K562 (cell line): Measurements from ENCODE around the gene ZPLD1. TPM values are rescaled to one million over a fixed set of nuclear protein-coding genes. Genes with fewer than 3 reads are reported as not detected.

Source experiments
- GABPB2 ChIP-seq: fragments of 250-450 bp; sonication (Bioruptor Pico); conservative IDR thresholded peaks from 2 replicates; pipeline ENCODE4 v1.5.1; 2021; ENCODE audit warnings: mild to moderate bottlenecking
- KLF6 ChIP-seq: fragments of 250-450 bp; sonication (Bioruptor Pico); IDR thresholded peaks from 2 replicates; pipeline ENCODE4 v1.4.0; 2020; ENCODE audit warnings: mild to moderate bottlenecking, moderate library complexity, borderline replicate concordance
- PHF21A ChIP-seq: fragments of 450-650 bp; IDR thresholded peaks from 2 replicates; pipeline ENCODE4 v1.6.1; 2017; ENCODE audit warnings: low read depth, borderline replicate concordance
- XRCC3 ChIP-seq: fragments of 450-650 bp; IDR thresholded peaks from 2 replicates; pipeline ENCODE4 v1.6.1; 2017; ENCODE audit warnings: mild to moderate bottlenecking, moderate library complexity
- YBX1 ChIP-seq: fragments of 450-650 bp; IDR thresholded peaks from 2 replicates; pipeline ENCODE4 v1.7.1; 2016; ENCODE audit warnings: mild to moderate bottlenecking
- ZNF121 ChIP-seq: sonication (generic); formaldehyde crosslinking; conservative IDR thresholded peaks from 2 replicates; pipeline ENCODE4 v1.8.0; 2022; ENCODE audit warnings: missing genetic modification reagents
- ZNF444 ChIP-seq: fragments of 250-450 bp; sonication (Bioruptor Pico); IDR thresholded peaks from 2 replicates; pipeline ENCODE4 v1.4.0; 2020; ENCODE audit warnings: mild to moderate bottlenecking, moderate library complexity
- ZNF77 ChIP-seq: fragments of 250-450 bp; sonication (Bioruptor Pico); IDR thresholded peaks from 2 replicates; pipeline ENCODE4 v1.5.0; 2020
- polyA plus RNA-seq, 8 experiments: library from polyadenylated mRNA; depleted of rRNA in 4 of 8; stranded (reverse) in 5 of 8; unstranded in 3 of 8; fragments of >200 nt; fragmentation: Nextera tagmentation in 2 of 8; fragmentation: Illumina TruSeq in 1 of 8; extraction: Ambion mirVana in 2 of 8; extraction: Trizol in 1 of 8; gene quantifications; 2 replicates each; pipeline versions ENCODE4 v1.2.1 to v1.2.3, GENCODE V29; 2011 to 2014; ENCODE audit warnings: inconsistent platforms in 1 of 8, missing spikeins in 1 of 8
- total RNA-seq, 7 experiments: library from RNA; depleted of rRNA in 6 of 7; stranded (reverse); fragments of >200 nt in 6 of 7; fragmentation: Illumina TruSeq in 2 of 7; extraction: Trizol in 2 of 7; gene quantifications; 2 replicates each; pipeline versions ENCODE4 v1.2.1 to v1.2.3, GENCODE V29; 2011 to 2021; ENCODE audit warnings: low replicate concordance in 1 of 7
- TF ChIP-seq, protein P1 (sequence below): fragments of 250-450 bp; sonication (Bioruptor Pico); IDR thresholded peaks from 2 replicates; pipeline ENCODE4 v1.4.0; 2020

The ZPLD1 gene
- total and polyA plus RNA-seq, 9 of the 15 experiments (the other 6 are each of a cell fraction or from before 2014, with no cell fraction given): 0.03 to 0.10 (median 0.04) TPM; not detected in 6

DNA sequence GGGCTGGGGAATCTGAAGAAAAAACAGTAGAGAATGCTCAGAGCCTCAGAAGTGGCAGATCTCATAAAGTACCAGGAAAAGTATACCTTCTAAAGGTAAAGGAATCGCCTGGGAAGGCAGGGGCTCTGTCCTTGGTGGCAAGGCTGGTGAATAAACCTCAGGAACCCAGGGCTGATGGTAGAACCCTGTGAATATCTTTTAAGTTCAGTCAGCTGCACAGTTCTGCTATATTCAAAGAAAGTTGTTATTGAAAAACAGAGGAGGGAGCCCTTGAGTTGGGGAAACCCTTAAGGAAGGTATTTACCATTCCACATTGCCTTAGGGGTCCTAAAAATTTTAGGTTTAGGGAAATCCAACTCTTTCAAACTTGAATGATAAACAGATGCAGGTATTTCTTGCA lies 31.2 kb downstream of the ZPLD1 start (continued):
- TF ChIP-seq, protein P1, sequence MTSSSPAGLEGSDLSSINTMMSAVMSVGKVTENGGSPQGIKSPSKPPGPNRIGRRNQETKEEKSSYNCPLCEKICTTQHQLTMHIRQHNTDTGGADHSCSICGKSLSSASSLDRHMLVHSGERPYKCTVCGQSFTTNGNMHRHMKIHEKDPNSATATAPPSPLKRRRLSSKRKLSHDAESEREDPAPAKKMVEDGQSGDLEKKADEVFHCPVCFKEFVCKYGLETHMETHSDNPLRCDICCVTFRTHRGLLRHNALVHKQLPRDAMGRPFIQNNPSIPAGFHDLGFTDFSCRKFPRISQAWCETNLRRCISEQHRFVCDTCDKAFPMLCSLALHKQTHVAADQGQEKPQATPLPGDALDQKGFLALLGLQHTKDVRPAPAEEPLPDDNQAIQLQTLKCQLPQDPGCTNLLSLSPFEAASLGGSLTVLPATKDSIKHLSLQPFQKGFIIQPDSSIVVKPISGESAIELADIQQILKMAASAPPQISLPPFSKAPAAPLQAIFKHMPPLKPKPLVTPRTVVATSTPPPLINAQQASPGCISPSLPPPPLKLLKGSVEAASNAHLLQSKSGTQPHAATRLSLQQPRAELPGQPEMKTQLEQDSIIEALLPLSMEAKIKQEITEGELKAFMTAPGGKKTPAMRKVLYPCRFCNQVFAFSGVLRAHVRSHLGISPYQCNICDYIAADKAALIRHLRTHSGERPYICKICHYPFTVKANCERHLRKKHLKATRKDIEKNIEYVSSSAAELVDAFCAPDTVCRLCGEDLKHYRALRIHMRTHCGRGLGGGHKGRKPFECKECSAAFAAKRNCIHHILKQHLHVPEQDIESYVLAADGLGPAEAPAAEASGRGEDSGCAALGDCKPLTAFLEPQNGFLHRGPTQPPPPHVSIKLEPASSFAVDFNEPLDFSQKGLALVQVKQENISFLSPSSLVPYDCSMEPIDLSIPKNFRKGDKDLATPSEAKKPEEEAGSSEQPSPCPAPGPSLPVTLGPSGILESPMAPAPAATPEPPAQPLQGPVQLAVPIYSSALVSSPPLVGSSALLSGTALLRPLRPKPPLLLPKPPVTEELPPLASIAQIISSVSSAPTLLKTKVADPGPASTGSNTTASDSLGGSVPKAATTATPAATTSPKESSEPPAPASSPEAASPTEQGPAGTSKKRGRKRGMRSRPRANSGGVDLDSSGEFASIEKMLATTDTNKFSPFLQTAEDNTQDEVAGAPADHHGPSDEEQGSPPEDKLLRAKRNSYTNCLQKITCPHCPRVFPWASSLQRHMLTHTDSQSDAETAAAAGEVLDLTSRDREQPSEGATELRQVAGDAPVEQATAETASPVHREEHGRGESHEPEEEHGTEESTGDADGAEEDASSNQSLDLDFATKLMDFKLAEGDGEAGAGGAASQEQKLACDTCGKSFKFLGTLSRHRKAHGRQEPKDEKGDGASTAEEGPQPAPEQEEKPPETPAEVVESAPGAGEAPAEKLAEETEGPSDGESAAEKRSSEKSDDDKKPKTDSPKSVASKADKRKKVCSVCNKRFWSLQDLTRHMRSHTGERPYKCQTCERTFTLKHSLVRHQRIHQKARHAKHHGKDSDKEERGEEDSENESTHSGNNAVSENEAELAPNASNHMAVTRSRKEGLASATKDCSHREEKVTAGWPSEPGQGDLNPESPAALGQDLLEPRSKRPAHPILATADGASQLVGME: no peak
- TF ChIP-seq ZNF77 (CRISPR knock-in tag) (no peak), XRCC3 (no peak), PHF21A (no peak), ZNF121 (CRISPR knock-in tag) (no peak), ZNF444 (CRISPR knock-in tag) (no peak), GABPB2 (CRISPR knock-in tag) (no peak), KLF6 (CRISPR knock-in tag) (no peak), YBX1 (no peak)
- TF ChIP-seq, all 486 proteins: peak for 0
